MCF 10A (cell line): ENCODE measurements around the gene MICALL1. TPM values are rescaled to one million over a fixed set of nuclear protein-coding genes. Genes with fewer than 3 reads are reported as not detected.

ENCODE experiments used
- BruUV-seq: library from RNA; stranded (reverse); fragments of 400-500 nt; replicated peaks from 2 replicates; lab custom pipeline; 2021; lab: Mats Ljungman, UMichigan
- CTCF ChIA-PET: fragments of 300-600 bp; sonication (Branson Sonifier 250); formaldehyde crosslinking; extraction: SDS; loops from one replicate; lab custom pipeline; 2021; ENCODE audit warnings: antibody characterized with exemption, inconsistent platforms; lab: Yijun Ruan, JAX
- POLR2A ChIA-PET: fragments of 300-600, 350-650 bp; sonication (Branson Sonifier 250); formaldehyde crosslinking; extraction: SDS; loops from one replicate; lab custom pipeline; 2020; ENCODE audit warnings: antibody characterized with exemption, inconsistent platforms; lab: Yijun Ruan, JAX
- DNase-seq: peaks from one replicate; pipeline ENCODE4 v3.0.0-alpha.2; 2018; ENCODE audit not compliant: unreplicated experiment
- H3K27ac Mint-ChIP-seq: one replicate; pipeline ENCODE4 v1.8.0; 2022; ENCODE audit warnings: mild to moderate bottlenecking, low read depth, mixed read lengths; ENCODE audit not compliant: unreplicated experiment
- H3K27me3 Mint-ChIP-seq: one replicate; pipeline ENCODE4 v1.8.0; 2022; ENCODE audit warnings: mixed read lengths; ENCODE audit not compliant: insufficient read depth, unreplicated experiment
- H3K36me3 Mint-ChIP-seq: one replicate; pipeline ENCODE4 v1.8.0; 2022; ENCODE audit warnings: mild to moderate bottlenecking, moderate library complexity, mixed read lengths; ENCODE audit not compliant: insufficient read depth, unreplicated experiment
- H3K4me1 Mint-ChIP-seq: one replicate; pipeline ENCODE4 v1.8.0; 2022; ENCODE audit warnings: mixed read lengths; ENCODE audit not compliant: insufficient read depth, unreplicated experiment
- H3K4me3 Mint-ChIP-seq: one replicate; pipeline ENCODE4 v1.8.0; 2022; ENCODE audit warnings: mild to moderate bottlenecking, moderate library complexity, mixed read lengths; ENCODE audit not compliant: unreplicated experiment
- H3K9me3 Mint-ChIP-seq: one replicate; pipeline ENCODE4 v1.8.0; 2022; ENCODE audit warnings: mixed read lengths; ENCODE audit not compliant: unreplicated experiment
- intact Hi-C: fragments of 100-400 bp; cut with micrococcal nuclease; formaldehyde crosslinking; loops from 2 replicates; pipeline ENCODE4 v1.14.1; 2022
- total RNA-seq: library from RNA; stranded (reverse); gene quantifications from 2 replicates; pipeline ENCODE4 v1.2.3, GENCODE V29; 2022
- TF ChIP-seq, protein P1 (sequence below): fragments of 200-600 bp; IDR thresholded peaks from one replicate; pipeline ENCODE4 v1.8.0; 2022; ENCODE audit warnings: antibody characterized with exemption, mild to moderate bottlenecking; ENCODE audit not compliant: unreplicated experiment

The MICALL1 gene
- total RNA-seq, 1 experiment from 2014 or later: 165 TPM

DNA sequence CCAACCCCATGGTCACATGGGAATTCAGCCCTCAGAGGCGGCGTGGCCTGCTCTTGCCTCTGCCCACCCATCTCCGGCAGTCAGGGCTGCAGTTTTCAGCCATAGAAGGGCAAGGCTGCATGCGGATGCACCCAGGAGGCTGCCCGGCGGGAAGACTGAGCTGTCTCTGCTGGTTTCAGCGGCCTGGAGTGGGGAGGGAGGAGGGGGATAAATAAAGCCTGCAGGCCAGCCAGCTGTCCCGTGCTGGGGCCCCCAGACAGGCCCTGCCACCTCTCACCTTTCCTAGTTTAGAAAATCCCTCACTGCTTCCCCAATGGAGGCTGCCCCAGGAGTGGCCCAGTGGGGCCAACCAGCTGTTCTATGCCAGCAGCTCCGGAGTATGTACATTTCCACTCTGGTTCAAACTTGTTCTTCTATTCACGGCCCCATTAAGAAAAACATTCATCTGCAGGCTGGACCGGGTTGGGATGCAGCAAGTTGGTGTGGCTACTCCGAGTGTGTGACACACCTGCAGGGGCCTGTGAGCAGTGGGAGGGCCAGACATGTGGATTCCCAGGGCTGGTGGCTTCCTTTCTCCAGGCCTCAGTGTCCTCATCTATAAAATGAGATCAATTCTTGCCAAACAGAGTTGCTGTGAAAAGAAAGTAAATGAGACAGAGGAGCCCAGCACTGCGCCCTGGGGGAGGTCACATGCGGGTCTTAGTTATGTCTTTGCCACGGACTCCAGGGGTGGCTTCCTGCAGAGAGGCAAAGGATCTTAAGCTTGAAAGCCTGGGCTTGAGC, 5.0 kb downstream of the MICALL1 start:
- no peak overlapping the region for H3K4me3 Mint-ChIP-seq
- CTCF ChIA-PET: interaction anchor here (1.0 to 3.1 kb wide), 2 partner anchors 23 to 94 kb away, joined by 5 to 10 read pairs; no protein-coding TSS in a partner anchor
- POLR2A ChIA-PET: interaction anchor here (1.1 to 1.7 kb wide), 3 partner anchors 14 to 23 kb away, joined by 3 to 9 read pairs (median 8); no protein-coding TSS in a partner anchor

GRCh38 chr22:37911697-37912096, 5.6 kb downstream of the MICALL1 start:
- TF ChIP-seq, protein P1, sequence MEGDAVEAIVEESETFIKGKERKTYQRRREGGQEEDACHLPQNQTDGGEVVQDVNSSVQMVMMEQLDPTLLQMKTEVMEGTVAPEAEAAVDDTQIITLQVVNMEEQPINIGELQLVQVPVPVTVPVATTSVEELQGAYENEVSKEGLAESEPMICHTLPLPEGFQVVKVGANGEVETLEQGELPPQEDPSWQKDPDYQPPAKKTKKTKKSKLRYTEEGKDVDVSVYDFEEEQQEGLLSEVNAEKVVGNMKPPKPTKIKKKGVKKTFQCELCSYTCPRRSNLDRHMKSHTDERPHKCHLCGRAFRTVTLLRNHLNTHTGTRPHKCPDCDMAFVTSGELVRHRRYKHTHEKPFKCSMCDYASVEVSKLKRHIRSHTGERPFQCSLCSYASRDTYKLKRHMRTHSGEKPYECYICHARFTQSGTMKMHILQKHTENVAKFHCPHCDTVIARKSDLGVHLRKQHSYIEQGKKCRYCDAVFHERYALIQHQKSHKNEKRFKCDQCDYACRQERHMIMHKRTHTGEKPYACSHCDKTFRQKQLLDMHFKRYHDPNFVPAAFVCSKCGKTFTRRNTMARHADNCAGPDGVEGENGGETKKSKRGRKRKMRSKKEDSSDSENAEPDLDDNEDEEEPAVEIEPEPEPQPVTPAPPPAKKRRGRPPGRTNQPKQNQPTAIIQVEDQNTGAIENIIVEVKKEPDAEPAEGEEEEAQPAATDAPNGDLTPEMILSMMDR: no peak
- no peak overlapping the region for H3K27ac Mint-ChIP-seq
- CTCF ChIA-PET: no interaction called here
- no peaks in the 10 kb centered on the region for H3K9me3 Mint-ChIP-seq
- peaks cover 18% of the 10 kb centered on the region for H3K4me1 Mint-ChIP-seq
- POLR2A ChIA-PET: interaction anchor here (1.1 to 1.7 kb wide), 4 partner anchors 13 to 24 kb away, joined by 3 to 9 read pairs (median 6); no protein-coding TSS in a partner anchor
- H3K27me3 Mint-ChIP-seq: no peaks in the 10 kb centered on the region
- peaks cover 48% of the 10 kb centered on the region for H3K36me3 Mint-ChIP-seq
- intact Hi-C loops: no loop called here
- no peak overlapping the region for H3K4me3 Mint-ChIP-seq
- no peak for DNase-seq
- no TSS peak for BruUV-seq

More for the DNA sequence above, 5.0 kb downstream of the MICALL1 start:
- H3K9me3 Mint-ChIP-seq: no peaks in the 10 kb centered on the region
- intact Hi-C loops: no loop called here
- H3K27ac Mint-ChIP-seq: no peak overlapping the region
- DNase-seq: no peak
- peaks cover 42% of the 10 kb centered on the region for H3K36me3 Mint-ChIP-seq
- no peaks in the 10 kb centered on the region for H3K27me3 Mint-ChIP-seq
- BruUV-seq: no TSS peak
- peaks cover 18% of the 10 kb centered on the region for H3K4me1 Mint-ChIP-seq
- TF ChIP-seq, protein P1: no peak

GRCh38 chr22:37912171-37912570, 6.1 kb downstream of the MICALL1 start:
- H3K4me3 Mint-ChIP-seq: no peak overlapping the region
- no peaks in the 10 kb centered on the region for H3K9me3 Mint-ChIP-seq
- intact Hi-C loops: no loop called here
- no TSS peak for BruUV-seq
- CTCF ChIA-PET: no interaction called here
- no peak overlapping the region for H3K27ac Mint-ChIP-seq
- H3K36me3 Mint-ChIP-seq: peaks cover 51% of the 10 kb centered on the region
- no peak for DNase-seq
- H3K4me1 Mint-ChIP-seq: peaks cover 18% of the 10 kb centered on the region
- TF ChIP-seq, protein P1: no peak
- POLR2A ChIA-PET: interaction anchor here (1.6 to 2.0 kb wide), 2 partner anchors 14 to 24 kb away, joined by 3 to 5 read pairs; no protein-coding TSS in a partner anchor
- no peaks in the 10 kb centered on the region for H3K27me3 Mint-ChIP-seq

DNA sequence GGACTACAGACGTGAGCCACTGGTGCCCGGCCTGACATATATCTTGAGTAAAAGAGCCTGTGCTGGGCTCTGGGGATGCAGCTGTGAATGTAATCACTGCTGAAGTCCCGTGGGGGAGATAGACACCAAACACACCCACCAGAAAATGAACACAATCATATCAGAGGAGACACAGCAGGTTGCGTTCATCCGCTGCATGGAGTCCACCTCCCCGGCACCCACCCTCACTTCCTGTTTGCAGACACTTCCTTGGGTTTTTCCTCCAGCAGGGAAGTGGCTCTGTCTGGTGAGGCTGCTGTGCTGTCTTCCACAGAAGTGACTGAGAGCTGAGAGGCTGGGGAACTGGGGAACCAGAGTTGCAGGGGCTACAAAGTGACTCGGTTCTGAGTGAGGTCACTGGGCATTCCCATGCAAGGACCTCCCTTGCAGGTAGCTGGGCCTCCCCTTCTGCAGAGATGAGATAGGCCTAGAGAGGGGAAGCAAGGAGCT, 7.2 kb downstream of the MICALL1 start:
- no peaks in the 10 kb centered on the region for H3K9me3 Mint-ChIP-seq
- H3K36me3 Mint-ChIP-seq: peaks cover 51% of the 10 kb centered on the region
- DNase-seq: no peak
- ChIA-PET CTCF (interaction anchor here (0.7 to 0.9 kb wide), 2 partner anchors 19 to 72 kb away, joined by 3 read pairs; no protein-coding TSS in a partner anchor), POLR2A (interaction anchor here (0.8 to 2.0 kb wide), 3 partner anchors 15 to 41 kb away, joined by 3 to 5 read pairs (median 3); partner anchors contain the start of genes C22orf23 and POLR2F)
- H3K4me3 Mint-ChIP-seq: no peak overlapping the region
- peaks cover 9% of the 10 kb centered on the region for H3K4me1 Mint-ChIP-seq
- TF ChIP-seq, protein P1: no peak
- peak overlapping the region; percentile 46 for H3K27ac Mint-ChIP-seq
- H3K27me3 Mint-ChIP-seq: no peaks in the 10 kb centered on the region
- intact Hi-C loops: no loop called here
- BruUV-seq: no TSS peak
